Fibroblast of villous mesenchyme (primary cell): ENCODE measurements around the gene BMP2. TPM values are rescaled to one million over a fixed set of nuclear protein-coding genes. Genes with fewer than 3 reads are reported as not detected.

ENCODE experiments used
- DNase-seq: peaks from one replicate; pipeline ENCODE4 v3.0.0-alpha.2; 2010; ENCODE audit warnings: low read depth
- H3K4me3 ChIP-seq: 2 replicates; pipeline ENCODE4 v1.5.1; 2011; ENCODE audit warnings: low read depth, mild to moderate bottlenecking, low read length
- CTCF ChIP-seq: IDR thresholded peaks from 2 replicates; pipeline ENCODE4 v1.5.1; 2012; ENCODE audit warnings: low read depth, mild to moderate bottlenecking, low read length; ENCODE audit not compliant: insufficient read depth
- total RNA-seq: library from RNA; depleted of rRNA; stranded (reverse); fragments of >200 nt; gene quantifications from 2 replicates; pipeline ENCODE4 v1.2.3, GENCODE V29; 2012

The BMP2 gene
- total RNA-seq, 1 donor = 4.3 TPM

- H3K4me3 ChIP-seq = no peak overlapping the region
- DNase-seq = no peak
- TF ChIP-seq CTCF = no peak
Measured at GRCh38 chr20:6732851-6733250, 34.6 kb upstream of the BMP2 start.

- TF ChIP-seq CTCF = no peak
- H3K4me3 ChIP-seq = no peak overlapping the region
- no peak for DNase-seq
Measured at GRCh38 chr20:6733965-6734364, 33.5 kb upstream of the BMP2 start.

GRCh38 chr20:6735942-6736845, 31.3 kb upstream of the BMP2 start:
- peak; percentile 8 for DNase-seq
- H3K4me3 ChIP-seq = no peak overlapping the region
- TF ChIP-seq CTCF = no peak

- H3K4me3 ChIP-seq = no peak overlapping the region
- DNase-seq = no peak
- TF ChIP-seq CTCF = no peak
Measured at GRCh38 chr20:6739406-6739805, 28.1 kb upstream of the BMP2 start.

GRCh38 chr20:6740096-6740495, 27.4 kb upstream of the BMP2 start:
- no peak for DNase-seq
- no peak for TF ChIP-seq CTCF
- no peak overlapping the region for H3K4me3 ChIP-seq

- no peak for DNase-seq
- TF ChIP-seq CTCF = no peak
- no peak overlapping the region for H3K4me3 ChIP-seq
Measured at GRCh38 chr20:6744180-6744579, 23.3 kb upstream of the BMP2 start.

- no peak overlapping the region for H3K4me3 ChIP-seq
- TF ChIP-seq CTCF = no peak
- DNase-seq = peak; percentile 17
Measured at GRCh38 chr20:6744805-6745204, 22.7 kb upstream of the BMP2 start.
